OCI-LY7 (cell line): Measurements from ENCODE around the gene RIC1.

ENCODE experiments used
- EZH2phosphoT487 ChIP-seq: fragments of 200-600 bp; sonication (generic); IDR thresholded peaks from 2 replicates; pipeline ENCODE4 v1.6.1; 2018; ENCODE audit warnings: low read depth, borderline replicate concordance, mild to moderate bottlenecking, mixed run types, antibody characterized with exemption, low read length, moderate library complexity, mixed read lengths
- TF ChIP-seq, protein P1 (sequence below): fragments of 200-600 bp; sonication (generic); conservative IDR thresholded peaks from 2 replicates; pipeline ENCODE4 v1.5.1; 2014; ENCODE audit warnings: mild to moderate bottlenecking, antibody characterized with exemption, low read length, moderate library complexity, mixed read lengths

DNA sequence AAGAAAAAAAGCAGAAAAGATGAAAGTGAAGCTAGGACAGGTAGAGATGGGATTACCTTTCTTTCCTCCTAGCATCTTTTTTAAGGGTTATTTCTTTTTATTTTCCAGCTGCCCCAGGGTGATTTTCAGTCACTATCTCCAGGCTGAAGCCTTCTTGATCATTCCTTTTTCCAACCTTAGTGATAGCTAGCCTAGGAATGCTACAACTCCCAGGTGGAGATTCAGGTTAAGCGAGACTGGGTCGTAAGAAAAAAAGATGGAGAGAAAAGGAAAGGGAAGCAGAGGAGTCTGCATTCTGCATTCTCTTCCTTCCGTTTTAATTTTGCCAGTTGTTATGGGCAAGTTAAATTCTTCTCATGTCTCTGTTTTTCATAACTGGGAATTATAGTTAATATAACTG is 36.7 kb upstream of the RIC1 start:
- TF ChIP-seq, protein P1, sequence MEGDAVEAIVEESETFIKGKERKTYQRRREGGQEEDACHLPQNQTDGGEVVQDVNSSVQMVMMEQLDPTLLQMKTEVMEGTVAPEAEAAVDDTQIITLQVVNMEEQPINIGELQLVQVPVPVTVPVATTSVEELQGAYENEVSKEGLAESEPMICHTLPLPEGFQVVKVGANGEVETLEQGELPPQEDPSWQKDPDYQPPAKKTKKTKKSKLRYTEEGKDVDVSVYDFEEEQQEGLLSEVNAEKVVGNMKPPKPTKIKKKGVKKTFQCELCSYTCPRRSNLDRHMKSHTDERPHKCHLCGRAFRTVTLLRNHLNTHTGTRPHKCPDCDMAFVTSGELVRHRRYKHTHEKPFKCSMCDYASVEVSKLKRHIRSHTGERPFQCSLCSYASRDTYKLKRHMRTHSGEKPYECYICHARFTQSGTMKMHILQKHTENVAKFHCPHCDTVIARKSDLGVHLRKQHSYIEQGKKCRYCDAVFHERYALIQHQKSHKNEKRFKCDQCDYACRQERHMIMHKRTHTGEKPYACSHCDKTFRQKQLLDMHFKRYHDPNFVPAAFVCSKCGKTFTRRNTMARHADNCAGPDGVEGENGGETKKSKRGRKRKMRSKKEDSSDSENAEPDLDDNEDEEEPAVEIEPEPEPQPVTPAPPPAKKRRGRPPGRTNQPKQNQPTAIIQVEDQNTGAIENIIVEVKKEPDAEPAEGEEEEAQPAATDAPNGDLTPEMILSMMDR: no peak
- no peak for TF ChIP-seq EZH2phosphoT487
